Astrocyte (in vitro differentiated cells and primary cell): ENCODE measurements around the gene KIF3B.

Experiments
- EZH2 ChIP-seq: IDR thresholded peaks from 2 replicates; pipeline ENCODE4 v1.6.1; 2012; ENCODE audit warnings: mild to moderate bottlenecking, low read length, inconsistent platforms; ENCODE audit not compliant: insufficient read depth
- TF ChIP-seq, protein P1 (sequence below): IDR thresholded peaks from 2 replicates; pipeline ENCODE4 v1.5.1; 2011; ENCODE audit warnings: low read depth, mild to moderate bottlenecking, inconsistent platforms, low read length, moderate library complexity; ENCODE audit not compliant: insufficient read depth

DNA sequence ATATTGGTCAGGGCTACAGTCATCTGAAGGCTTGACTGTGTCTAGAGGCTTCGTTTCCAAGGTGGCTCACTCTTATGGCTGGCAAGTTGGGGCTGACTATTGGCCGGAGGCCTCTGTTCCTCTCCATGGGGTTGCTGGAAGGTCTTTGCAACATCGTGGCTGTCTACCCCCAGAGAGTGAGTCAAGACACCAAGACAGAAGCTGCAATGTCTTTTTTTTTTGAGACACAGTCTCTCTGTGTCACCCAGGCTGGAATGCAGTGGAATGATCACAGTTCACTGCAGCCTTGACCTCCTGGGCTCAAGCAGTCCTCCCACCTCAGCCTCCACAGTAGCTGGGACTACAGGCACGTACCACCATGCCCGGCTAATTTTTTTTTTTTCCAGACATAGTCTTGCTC, 29.4 kb upstream of the KIF3B start:
- TF ChIP-seq, protein P1, sequence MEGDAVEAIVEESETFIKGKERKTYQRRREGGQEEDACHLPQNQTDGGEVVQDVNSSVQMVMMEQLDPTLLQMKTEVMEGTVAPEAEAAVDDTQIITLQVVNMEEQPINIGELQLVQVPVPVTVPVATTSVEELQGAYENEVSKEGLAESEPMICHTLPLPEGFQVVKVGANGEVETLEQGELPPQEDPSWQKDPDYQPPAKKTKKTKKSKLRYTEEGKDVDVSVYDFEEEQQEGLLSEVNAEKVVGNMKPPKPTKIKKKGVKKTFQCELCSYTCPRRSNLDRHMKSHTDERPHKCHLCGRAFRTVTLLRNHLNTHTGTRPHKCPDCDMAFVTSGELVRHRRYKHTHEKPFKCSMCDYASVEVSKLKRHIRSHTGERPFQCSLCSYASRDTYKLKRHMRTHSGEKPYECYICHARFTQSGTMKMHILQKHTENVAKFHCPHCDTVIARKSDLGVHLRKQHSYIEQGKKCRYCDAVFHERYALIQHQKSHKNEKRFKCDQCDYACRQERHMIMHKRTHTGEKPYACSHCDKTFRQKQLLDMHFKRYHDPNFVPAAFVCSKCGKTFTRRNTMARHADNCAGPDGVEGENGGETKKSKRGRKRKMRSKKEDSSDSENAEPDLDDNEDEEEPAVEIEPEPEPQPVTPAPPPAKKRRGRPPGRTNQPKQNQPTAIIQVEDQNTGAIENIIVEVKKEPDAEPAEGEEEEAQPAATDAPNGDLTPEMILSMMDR: no peak
- no peak for TF ChIP-seq EZH2
